ENCODE measurements around the gene CRBN.

- TF ChIP-seq EP300 (conservative IDR thresholded peaks at IDR 0.05; ENCODE audit: poor library complexity, severe bottlenecking), result no peak
- TF ChIP-seq EZH2 (IDR thresholded peaks at IDR 0.05; ENCODE audit: borderline replicate concordance, insufficient read depth, low read length, poor library complexity, severe bottlenecking), result no peak
- TF ChIP-seq CTCF (IDR thresholded peaks at IDR 0.05; ENCODE audit: poor library complexity, severe bottlenecking), result no peak
- no peak for TF ChIP-seq RAD21 (conservative IDR thresholded peaks at IDR 0.05)
- no peak for TF ChIP-seq REST (IDR thresholded peaks at IDR 0.05; ENCODE audit: borderline replicate concordance)
These were observed 61.8 kb downstream of the CRBN start for GRCh38 chr3:3117651-3118050.

Data from neural cell (in vitro differentiated cells).